ENCODE data around the gene DHRS1. TPM values are rescaled to one million over a fixed set of nuclear protein-coding genes. Genes with fewer than 3 reads are reported as not detected.

Gene DHRS1
- total and polyA plus RNA-seq, 2 experiments from 2014 or later, result 15.0 to 15.4 TPM

DNA sequence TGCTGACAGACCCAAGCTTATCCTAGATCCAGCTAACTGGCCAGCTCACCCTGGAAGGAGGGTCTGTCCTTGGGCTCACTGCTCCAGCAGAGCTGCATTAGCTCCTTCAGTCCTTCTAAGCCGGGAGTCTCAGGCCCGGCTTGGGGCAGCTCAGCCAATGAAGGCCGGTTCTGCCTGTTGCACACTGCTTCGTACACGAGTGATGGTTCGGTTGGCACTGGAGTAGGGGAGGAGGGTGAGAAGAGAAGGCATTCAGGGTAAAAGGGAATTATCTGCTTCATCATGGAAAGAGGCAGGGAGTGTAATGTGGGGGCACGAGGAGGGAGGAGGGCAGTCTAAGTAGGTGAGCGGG, 38.2 kb upstream of the DHRS1 start:
- ATAC-seq, result no peak

More for the DNA sequence above, 38.2 kb upstream of the DHRS1 start:
- Mint-ChIP-seq H3K4me3 (no peak overlapping the region), H3K4me1 (peaks cover 17% of the 10 kb centered on the region), H3K27me3 (ENCODE audit: insufficient read depth, low read depth, poor library complexity) (peaks cover 89% of the 10 kb centered on the region), H3K36me3 (ENCODE audit: low read depth) (no peaks in the 10 kb centered on the region), H3K9me3 (no peaks in the 10 kb centered on the region), H3K27ac (no peak overlapping the region)
- DNase-seq (ENCODE audit: low spot score), result no peak
- H3K9me2 ChIP-seq (ENCODE audit: insufficient read depth), result no peaks in the 10 kb centered on the region
- no peak overlapping the region for H3K27ac ChIP-seq (ENCODE audit: low read depth)
- H3K79me2 ChIP-seq (replicated peaks; ENCODE audit: insufficient read depth), result no peaks in the 10 kb centered on the region
- TF ChIP-seq ZNF114 (CRISPR knock-in tag; IDR thresholded peaks at IDR 0.05), result no peak
- TF ChIP-seq, protein P1, sequence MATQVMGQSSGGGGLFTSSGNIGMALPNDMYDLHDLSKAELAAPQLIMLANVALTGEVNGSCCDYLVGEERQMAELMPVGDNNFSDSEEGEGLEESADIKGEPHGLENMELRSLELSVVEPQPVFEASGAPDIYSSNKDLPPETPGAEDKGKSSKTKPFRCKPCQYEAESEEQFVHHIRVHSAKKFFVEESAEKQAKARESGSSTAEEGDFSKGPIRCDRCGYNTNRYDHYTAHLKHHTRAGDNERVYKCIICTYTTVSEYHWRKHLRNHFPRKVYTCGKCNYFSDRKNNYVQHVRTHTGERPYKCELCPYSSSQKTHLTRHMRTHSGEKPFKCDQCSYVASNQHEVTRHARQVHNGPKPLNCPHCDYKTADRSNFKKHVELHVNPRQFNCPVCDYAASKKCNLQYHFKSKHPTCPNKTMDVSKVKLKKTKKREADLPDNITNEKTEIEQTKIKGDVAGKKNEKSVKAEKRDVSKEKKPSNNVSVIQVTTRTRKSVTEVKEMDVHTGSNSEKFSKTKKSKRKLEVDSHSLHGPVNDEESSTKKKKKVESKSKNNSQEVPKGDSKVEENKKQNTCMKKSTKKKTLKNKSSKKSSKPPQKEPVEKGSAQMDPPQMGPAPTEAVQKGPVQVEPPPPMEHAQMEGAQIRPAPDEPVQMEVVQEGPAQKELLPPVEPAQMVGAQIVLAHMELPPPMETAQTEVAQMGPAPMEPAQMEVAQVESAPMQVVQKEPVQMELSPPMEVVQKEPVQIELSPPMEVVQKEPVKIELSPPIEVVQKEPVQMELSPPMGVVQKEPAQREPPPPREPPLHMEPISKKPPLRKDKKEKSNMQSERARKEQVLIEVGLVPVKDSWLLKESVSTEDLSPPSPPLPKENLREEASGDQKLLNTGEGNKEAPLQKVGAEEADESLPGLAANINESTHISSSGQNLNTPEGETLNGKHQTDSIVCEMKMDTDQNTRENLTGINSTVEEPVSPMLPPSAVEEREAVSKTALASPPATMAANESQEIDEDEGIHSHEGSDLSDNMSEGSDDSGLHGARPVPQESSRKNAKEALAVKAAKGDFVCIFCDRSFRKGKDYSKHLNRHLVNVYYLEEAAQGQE (IDR thresholded peaks at IDR 0.05; ENCODE audit: unreplicated experiment), result no peak
- TF ChIP-seq, protein P2, sequence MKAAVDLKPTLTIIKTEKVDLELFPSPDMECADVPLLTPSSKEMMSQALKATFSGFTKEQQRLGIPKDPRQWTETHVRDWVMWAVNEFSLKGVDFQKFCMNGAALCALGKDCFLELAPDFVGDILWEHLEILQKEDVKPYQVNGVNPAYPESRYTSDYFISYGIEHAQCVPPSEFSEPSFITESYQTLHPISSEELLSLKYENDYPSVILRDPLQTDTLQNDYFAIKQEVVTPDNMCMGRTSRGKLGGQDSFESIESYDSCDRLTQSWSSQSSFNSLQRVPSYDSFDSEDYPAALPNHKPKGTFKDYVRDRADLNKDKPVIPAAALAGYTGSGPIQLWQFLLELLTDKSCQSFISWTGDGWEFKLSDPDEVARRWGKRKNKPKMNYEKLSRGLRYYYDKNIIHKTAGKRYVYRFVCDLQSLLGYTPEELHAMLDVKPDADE (IDR thresholded peaks at IDR 0.05), result no peak
- no peak for TF ChIP-seq EZH2 (IDR thresholded peaks at IDR 0.05; ENCODE audit: low read depth, unreplicated experiment)
- no peak for TF ChIP-seq POLR2AphosphoS5 (IDR thresholded peaks at IDR 0.05; ENCODE audit: low read depth)
- TF ChIP-seq, protein P3, sequence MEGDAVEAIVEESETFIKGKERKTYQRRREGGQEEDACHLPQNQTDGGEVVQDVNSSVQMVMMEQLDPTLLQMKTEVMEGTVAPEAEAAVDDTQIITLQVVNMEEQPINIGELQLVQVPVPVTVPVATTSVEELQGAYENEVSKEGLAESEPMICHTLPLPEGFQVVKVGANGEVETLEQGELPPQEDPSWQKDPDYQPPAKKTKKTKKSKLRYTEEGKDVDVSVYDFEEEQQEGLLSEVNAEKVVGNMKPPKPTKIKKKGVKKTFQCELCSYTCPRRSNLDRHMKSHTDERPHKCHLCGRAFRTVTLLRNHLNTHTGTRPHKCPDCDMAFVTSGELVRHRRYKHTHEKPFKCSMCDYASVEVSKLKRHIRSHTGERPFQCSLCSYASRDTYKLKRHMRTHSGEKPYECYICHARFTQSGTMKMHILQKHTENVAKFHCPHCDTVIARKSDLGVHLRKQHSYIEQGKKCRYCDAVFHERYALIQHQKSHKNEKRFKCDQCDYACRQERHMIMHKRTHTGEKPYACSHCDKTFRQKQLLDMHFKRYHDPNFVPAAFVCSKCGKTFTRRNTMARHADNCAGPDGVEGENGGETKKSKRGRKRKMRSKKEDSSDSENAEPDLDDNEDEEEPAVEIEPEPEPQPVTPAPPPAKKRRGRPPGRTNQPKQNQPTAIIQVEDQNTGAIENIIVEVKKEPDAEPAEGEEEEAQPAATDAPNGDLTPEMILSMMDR (conservative IDR thresholded peaks at IDR 0.05; ENCODE audit: low read depth in 2 of 2), result no peak
- H3K4me2 ChIP-seq, result no peak overlapping the region
- H2AFZ ChIP-seq, result no peak overlapping the region
- H3K4me3 ChIP-seq, result no peak overlapping the region
- no peaks in the 10 kb centered on the region for H3K36me3 ChIP-seq (ENCODE audit: insufficient read depth)
- peaks cover 25% of the 10 kb centered on the region; the same call in 1 of the 2 replicates for H3K4me1 ChIP-seq (ENCODE audit: insufficient read depth)
- peaks cover 4% of the 10 kb centered on the region; the same call in 1 of the 2 replicates for H4K20me1 ChIP-seq (replicated peaks; ENCODE audit: insufficient read depth)
- H3K27me3 ChIP-seq (ENCODE audit: insufficient read depth), result peaks cover 100% of the 10 kb centered on the region
- 0 out of 2 replicates have a peak, but pooled peaks cover 7% of the 10 kb centered on the region for H3F3A ChIP-seq (replicated peaks; ENCODE audit: low read depth)

All from GM23338 (cell line).